OCI-LY3 (cell line): ENCODE results near the gene SPAG8.
A peak's percentile ranks its signal among the peaks of the same experiment; 100 is the strongest.

Experiments
- H2AFZ ChIP-seq: fragments of 200-600, 300-600 bp; shearing (Covaris generic); 2 replicates; pipeline ENCODE4 v1.6.0; 2014; ENCODE audit warnings: antibody characterized with exemption, low read depth, low read length
- H3K27ac ChIP-seq: fragments of 200-600, 300-600 bp; sonication (generic); 2 replicates; pipeline ENCODE4 v1.5.1; 2014; ENCODE audit warnings: mild to moderate bottlenecking, low read length, moderate library complexity, mixed read lengths
- H3K27me3 ChIP-seq: fragments of 200-600, 300-600 bp; sonication (generic); 2 replicates; pipeline ENCODE4 v1.6.1; 2014; ENCODE audit warnings: low read depth, low read length, mixed read lengths
- H3K36me3 ChIP-seq: fragments of 200-600, 300-600 bp; sonication (generic); replicated peaks from 2 replicates; pipeline ENCODE3; 2014; ENCODE audit warnings: low read depth, low read length, mixed read lengths
- H3K4me1 ChIP-seq: fragments of 300-600, 200-600 bp; sonication (generic); 2 replicates; pipeline ENCODE4 v1.6.1; 2014; ENCODE audit warnings: low read length, mixed read lengths
- H3K4me2 ChIP-seq: fragments of 200-600, 300-600 bp; sonication (generic); 2 replicates; pipeline ENCODE4 v1.6.1; 2014; ENCODE audit warnings: low read length, mixed read lengths
- H3K4me3 ChIP-seq: fragments of 300-600, 200-600 bp; sonication (generic); 2 replicates; pipeline ENCODE4 v1.5.1; 2014; ENCODE audit warnings: antibody characterized with exemption, mild to moderate bottlenecking, low read length, moderate library complexity
- H3K79me2 ChIP-seq: fragments of 300-600, 200-600 bp; shearing (Covaris generic); 2 replicates; pipeline ENCODE4 v1.6.1; 2014; ENCODE audit warnings: mild to moderate bottlenecking, low read length, mixed read lengths
- H3K9ac ChIP-seq: fragments of 300-600, 200-600 bp; shearing (Covaris generic); 2 replicates; pipeline ENCODE4 v1.6.0; 2014; ENCODE audit warnings: mild to moderate bottlenecking, low read length, moderate library complexity
- H3K9me3 ChIP-seq: fragments of 200-600, 300-600 bp; shearing (Covaris generic); 2 replicates; pipeline ENCODE4 v1.6.1; 2014; ENCODE audit warnings: low read length, mixed read lengths; ENCODE audit not compliant: insufficient read depth
- H4K20me1 ChIP-seq: fragments of 200-600, 300-600 bp; sonication (generic); 2 replicates; pipeline ENCODE4 v1.6.1; 2016; ENCODE audit warnings: low read length, mixed read lengths; ENCODE audit not compliant: insufficient read depth
- CTCF ChIP-seq: fragments of 200-600, 300-600 bp; sonication (generic); IDR thresholded peaks from 2 replicates; pipeline ENCODE4 v1.5.1; 2014; ENCODE audit warnings: antibody characterized with exemption, low read length, low read depth
- EZH2phosphoT487 ChIP-seq: fragments of 200-600 bp; shearing (Covaris generic); IDR thresholded peaks from 2 replicates; pipeline ENCODE4 v1.6.1; 2018; ENCODE audit warnings: antibody characterized with exemption, mixed run types, low read depth

Gene SPAG8

GRCh38 chr9:35811381-35812024, 559 bp downstream of the SPAG8 start:
- peaks cover 7% of the 10 kb centered on the region for H3K36me3 ChIP-seq
- peaks cover 48% of the 10 kb centered on the region for H3K4me1 ChIP-seq
- peaks cover 12% of the 10 kb centered on the region for H3K79me2 ChIP-seq
- no peak for TF ChIP-seq CTCF
- TF ChIP-seq EZH2phosphoT487 = no peak
- H3K27ac ChIP-seq = no peak overlapping the region
- no peaks in the 10 kb centered on the region for H3K27me3 ChIP-seq
- H4K20me1 ChIP-seq = no peaks in the 10 kb centered on the region
- peak overlapping the region; percentile 58; the same call in 1 of the 2 replicates for H2AFZ ChIP-seq
- peak overlapping the region; percentile 7; the same call in 1 of the 2 replicates for H3K9ac ChIP-seq
- H3K9me3 ChIP-seq = no peaks in the 10 kb centered on the region
- peak overlapping the region; percentile 92 for H3K4me2 ChIP-seq
- H3K4me3 ChIP-seq = peak overlapping the region; percentile 80

GRCh38 chr9:35810122-35810521, 1.9 kb downstream of the SPAG8 start:
- Histone ChIP-seq H3K36me3 (peaks cover 7% of the 10 kb centered on the region), H3K27me3 (no peaks in the 10 kb centered on the region), H3K9me3 (no peaks in the 10 kb centered on the region), H3K4me2 (no peak overlapping the region), H4K20me1 (no peaks in the 10 kb centered on the region), H3K79me2 (peaks cover 12% of the 10 kb centered on the region), H2AFZ (no peak overlapping the region), H3K9ac (no peak overlapping the region), H3K4me3 (no peak overlapping the region), H3K4me1 (peaks cover 62% of the 10 kb centered on the region), H3K27ac (no peak overlapping the region)
- TF ChIP-seq EZH2phosphoT487 (no peak), CTCF (no peak)

- H3K27me3 ChIP-seq = no peaks in the 10 kb centered on the region
- no peaks in the 10 kb centered on the region for H4K20me1 ChIP-seq
- H3K79me2 ChIP-seq = 0 out of 2 replicates have a peak, but pooled peaks cover 3% of the 10 kb centered on the region
- H3K27ac ChIP-seq = no peak overlapping the region
- no peak for TF ChIP-seq EZH2phosphoT487
- TF ChIP-seq CTCF = no peak
- no peak overlapping the region for H3K4me2 ChIP-seq
- H3K36me3 ChIP-seq = peaks cover 7% of the 10 kb centered on the region
- H3K4me1 ChIP-seq = peaks cover 56% of the 10 kb centered on the region
- no peak overlapping the region for H2AFZ ChIP-seq
- no peak overlapping the region for H3K4me3 ChIP-seq
- no peaks in the 10 kb centered on the region for H3K9me3 ChIP-seq
- no peak overlapping the region for H3K9ac ChIP-seq
Measured at GRCh38 chr9:35808433-35808832, 3.6 kb downstream of the SPAG8 start.

- peak overlapping the region; percentile 48; the same call in 1 of the 2 replicates for H3K9ac ChIP-seq
- no peaks in the 10 kb centered on the region for H3K27me3 ChIP-seq
- peaks cover 7% of the 10 kb centered on the region for H3K36me3 ChIP-seq
- H3K27ac ChIP-seq = peak overlapping the region; percentile 86
- no peaks in the 10 kb centered on the region for H4K20me1 ChIP-seq
- peak overlapping the region; percentile 78 for H3K4me2 ChIP-seq
- H3K9me3 ChIP-seq = no peaks in the 10 kb centered on the region
- peaks cover 38% of the 10 kb centered on the region for H3K4me1 ChIP-seq
- 0 out of 2 replicates have a peak, but pooled peaks cover 3% of the 10 kb centered on the region for H3K79me2 ChIP-seq
- H2AFZ ChIP-seq = no peak overlapping the region
- TF ChIP-seq EZH2phosphoT487 = no peak
- TF ChIP-seq CTCF = no peak
- H3K4me3 ChIP-seq = peak overlapping the region; percentile 66; the same call in 1 of the 2 replicates
Measured at GRCh38 chr9:35806101-35806500, 6.0 kb downstream of the SPAG8 start.
